HEK293 (cell line): ENCODE measurements around the gene TDO2.
A peak's percentile ranks its signal among the peaks of the same experiment; 100 is the strongest.

Source experiments
- CTCF ChIA-PET: fragments of 350-600 bp; formaldehyde crosslinking; extraction: SDS; loops from one replicate; lab custom pipeline; 2021; ENCODE audit warnings: antibody characterized with exemption; lab: Yijun Ruan, JAX
- POLR2A ChIA-PET: fragments of 300-600 bp; formaldehyde crosslinking; extraction: SDS; loops from one replicate; lab custom pipeline; 2020; ENCODE audit warnings: antibody characterized with exemption, inconsistent platforms; lab: Yijun Ruan, JAX
- H3K27ac ChIP-seq: fragments of 200-500 bp; sonication (Bioruptor generic); 2 replicates; pipeline ENCODE4 v1.5.1; 2014; ENCODE audit warnings: low read depth, low read length, control low read depth, inconsistent platforms; ENCODE audit errors: extremely low read depth
- H3K36me3 ChIP-seq, 2 experiments: fragments of 200-500 bp in 1 of 2; sonication (Bioruptor generic) in 1 of 2; 1 replicate in 1 of 2; 2 replicates in 1 of 2; pipeline ENCODE4 v1.5.1; 2014 to 2017; ENCODE audit warnings: inconsistent platforms in 2 of 2, low read length in 2 of 2; ENCODE audit not compliant: control insufficient read depth in 2 of 2, insufficient read depth in 1 of 2
- H3K4me1 ChIP-seq: fragments of 200-500 bp; sonication (Bioruptor generic); 2 replicates; pipeline ENCODE4 v1.5.1; 2014; ENCODE audit warnings: mild to moderate bottlenecking, low read length, inconsistent platforms; ENCODE audit not compliant: control insufficient read depth, insufficient read depth
- H3K4me3 ChIP-seq: 2 replicates; pipeline ENCODE4 v1.5.1; 2011; ENCODE audit warnings: low read depth, mild to moderate bottlenecking, control low read depth, low read length, moderate library complexity
- H3K9me3 ChIP-seq: fragments of 200-500 bp; sonication (Bioruptor generic); 2 replicates; pipeline ENCODE4 v1.5.1; 2014; ENCODE audit warnings: low read depth, low read length, inconsistent platforms; ENCODE audit not compliant: control insufficient read depth, insufficient read depth
- MEIS1 ChIP-seq: sonication (generic); formaldehyde crosslinking; IDR thresholded peaks from 2 replicates; pipeline ENCODE4 v1.8.1; 2022; ENCODE audit warnings: missing genetic modification reagents, mild to moderate bottlenecking, borderline replicate concordance
- MZF1 ChIP-seq: fragments of 450-650 bp; formaldehyde crosslinking; IDR thresholded peaks from 2 replicates; pipeline ENCODE4 v1.5.1; 2017; ENCODE audit warnings: missing biosample characterization, missing genetic modification characterization, borderline replicate concordance
- OVOL3 ChIP-seq: fragments of 450-650 bp; formaldehyde crosslinking; IDR thresholded peaks from 2 replicates; pipeline ENCODE4 v1.5.1; 2016; ENCODE audit warnings: missing biosample characterization, missing genetic modification characterization
- PRDM10 ChIP-seq: fragments of 450-650 bp; formaldehyde crosslinking; IDR thresholded peaks from 2 replicates; pipeline ENCODE4 v1.5.1; 2016; ENCODE audit warnings: missing biosample characterization, missing genetic modification characterization
- PRDM6 ChIP-seq: fragments of 450-650 bp; formaldehyde crosslinking; IDR thresholded peaks from 2 replicates; pipeline ENCODE4 v1.5.1; 2017; ENCODE audit warnings: missing biosample characterization, missing genetic modification characterization
- SP7 ChIP-seq: fragments of 450-650 bp; formaldehyde crosslinking; IDR thresholded peaks from 2 replicates; pipeline ENCODE4 v1.5.1; 2016; ENCODE audit warnings: missing biosample characterization, missing genetic modification characterization
- TSHZ1 ChIP-seq: fragments of 450-650 bp; formaldehyde crosslinking; IDR thresholded peaks from 2 replicates; pipeline ENCODE4 v1.5.1; 2016; ENCODE audit warnings: missing biosample characterization, missing genetic modification characterization, borderline replicate concordance
- ZBTB17 ChIP-seq: fragments of 450-650 bp; formaldehyde crosslinking; IDR thresholded peaks from 2 replicates; pipeline ENCODE4 v1.5.1; 2016; ENCODE audit warnings: missing biosample characterization, missing genetic modification characterization
- ZBTB20 ChIP-seq: fragments of 450-650 bp; formaldehyde crosslinking; IDR thresholded peaks from 2 replicates; pipeline ENCODE4 v1.5.1; 2016; ENCODE audit warnings: missing biosample characterization, missing genetic modification characterization
- ZEB2 ChIP-seq: fragments of 450-650 bp; formaldehyde crosslinking; IDR thresholded peaks from 2 replicates; pipeline ENCODE4 v1.5.1; 2016; ENCODE audit warnings: missing biosample characterization, missing genetic modification characterization
- ZFP37 ChIP-seq: fragments of 450-650 bp; formaldehyde crosslinking; IDR thresholded peaks from 2 replicates; pipeline ENCODE4 v1.5.1; 2016; ENCODE audit warnings: missing biosample characterization, missing genetic modification characterization
- ZNF175 ChIP-seq: fragments of 450-650 bp; formaldehyde crosslinking; IDR thresholded peaks from 2 replicates; pipeline ENCODE4 v1.5.1; 2016; ENCODE audit warnings: missing biosample characterization, missing genetic modification characterization
- ZNF24 ChIP-seq: fragments of 450-650 bp; formaldehyde crosslinking; IDR thresholded peaks from 2 replicates; pipeline ENCODE4 v1.5.1; 2016; ENCODE audit warnings: missing biosample characterization, missing genetic modification characterization
- ZNF311 ChIP-seq: fragments of 450-650 bp; formaldehyde crosslinking; IDR thresholded peaks from 2 replicates; pipeline ENCODE4 v1.5.1; 2017; ENCODE audit warnings: missing biosample characterization, missing genetic modification characterization, borderline replicate concordance
- ZNF341 ChIP-seq: fragments of 450-650 bp; formaldehyde crosslinking; IDR thresholded peaks from 2 replicates; pipeline ENCODE4; 2016; ENCODE audit warnings: low read depth, missing biosample characterization, missing genetic modification characterization
- ZNF366 ChIP-seq: fragments of 450-650 bp; formaldehyde crosslinking; conservative IDR thresholded peaks from 2 replicates; pipeline ENCODE4 v1.5.1; 2016; ENCODE audit warnings: missing biosample characterization, missing genetic modification characterization
- ZNF394 ChIP-seq: fragments of 450-650 bp; formaldehyde crosslinking; IDR thresholded peaks from 2 replicates; pipeline ENCODE4 v1.5.1; 2016; ENCODE audit warnings: missing biosample characterization, missing genetic modification characterization, mild to moderate bottlenecking, moderate library complexity, borderline replicate concordance
- ZNF426 ChIP-seq: fragments of 450-650 bp; formaldehyde crosslinking; IDR thresholded peaks from 2 replicates; pipeline ENCODE4 v1.5.1; 2017; ENCODE audit warnings: missing biosample characterization, missing genetic modification characterization, mild to moderate bottlenecking, inconsistent platforms, moderate library complexity
- ZNF433 ChIP-seq: fragments of 450-650 bp; formaldehyde crosslinking; IDR thresholded peaks from 2 replicates; pipeline ENCODE4 v1.5.1; 2016; ENCODE audit warnings: missing biosample characterization, missing genetic modification characterization, low read depth
- ZNF48 ChIP-seq: fragments of 450-650 bp; formaldehyde crosslinking; IDR thresholded peaks from 2 replicates; pipeline ENCODE4 v1.5.1; 2016; ENCODE audit warnings: missing biosample characterization, missing genetic modification characterization
- ZNF596 ChIP-seq: fragments of 450-650 bp; IDR thresholded peaks from 2 replicates; pipeline ENCODE4 v1.5.0; 2018; ENCODE audit warnings: missing biosample characterization, mild to moderate bottlenecking, missing genetic modification characterization, moderate library complexity
- ZNF629 ChIP-seq: fragments of 450-650 bp; formaldehyde crosslinking; IDR thresholded peaks from 2 replicates; pipeline ENCODE4 v1.5.1; 2017; ENCODE audit warnings: missing biosample characterization, missing genetic modification characterization
- ZNF639 ChIP-seq: fragments of 450-650 bp; formaldehyde crosslinking; IDR thresholded peaks from 2 replicates; pipeline ENCODE4 v1.5.1; 2016; ENCODE audit warnings: missing biosample characterization, missing genetic modification characterization
- ZNF658 ChIP-seq: fragments of 450-650 bp; formaldehyde crosslinking; IDR thresholded peaks from 2 replicates; pipeline ENCODE4; 2016; ENCODE audit warnings: missing biosample characterization, missing genetic modification characterization
- ZNF776 ChIP-seq: fragments of 450-650 bp; formaldehyde crosslinking; IDR thresholded peaks from 2 replicates; pipeline ENCODE4 v1.5.0; 2017; ENCODE audit warnings: missing biosample characterization, missing genetic modification characterization, borderline replicate concordance
- ZNF843 ChIP-seq: fragments of 450-650 bp; formaldehyde crosslinking; IDR thresholded peaks from 2 replicates; pipeline ENCODE4 v1.5.1; 2016; ENCODE audit warnings: missing biosample characterization, missing genetic modification characterization
- ZXDB ChIP-seq: fragments of 450-650 bp; formaldehyde crosslinking; IDR thresholded peaks from 2 replicates; pipeline ENCODE4 v1.5.1; 2016; ENCODE audit warnings: missing biosample characterization, missing genetic modification characterization

The TDO2 gene

GRCh38 chr4:155904331-155904730 lies 835 bp downstream of the TDO2 start (continued):
- no peak for TF ChIP-seq ZNF433
- no peak for TF ChIP-seq ZNF311
- TF ChIP-seq ZBTB20 (tag by site-specific recombination): no peak
- TF ChIP-seq MEIS1 (CRISPR knock-in tag): no peak
- no peak for TF ChIP-seq ZNF394 (tag by site-specific recombination)

GRCh38 chr4:155906554-155907247 lies 3.2 kb downstream of the TDO2 start:
- Histone ChIP-seq H3K9me3 (no peaks in the 10 kb centered on the region), H3K4me1 (peaks cover 22% of the 10 kb centered on the region), H3K4me3 (no peak overlapping the region), H3K27ac (peak overlapping the region; percentile 30; the same call in 1 of the 2 replicates), H3K36me3 (no peaks in the 10 kb centered on the region)
- CTCF ChIA-PET: interaction anchor here (0.6 kb wide), 1 partner anchor 22 kb away, joined by 4 read pairs; no protein-coding TSS in a partner anchor
- POLR2A ChIA-PET: no interaction called here
- TF ChIP-seq ZNF175 (tag by site-specific recombination) (no peak), ZNF596 (no peak), ZNF24 (tag by site-specific recombination) (no peak), TSHZ1 (tag by site-specific recombination) (peak; percentile 38; the same call in 1 of the 2 replicates), ZNF639 (tag by site-specific recombination) (0 out of 2 replicates have a peak, but pooled peaks have one; percentile 24), ZNF48 (tag by site-specific recombination) (no peak), ZNF394 (tag by site-specific recombination) (peak; percentile 49; the same call in 1 of the 2 replicates), ZBTB17 (tag by site-specific recombination) (peak; percentile 49; the same call in 1 of the 2 replicates), ZNF658 (tag by site-specific recombination) (no peak), ZNF843 (tag by site-specific recombination) (peak; percentile 78), SP7 (tag by site-specific recombination) (peak; percentile 96), ZNF629 (peak; percentile 52; the same call in 1 of the 2 replicates), ZFP37 (no peak), ZXDB (tag by site-specific recombination) (0 out of 2 replicates have a peak, but pooled peaks have one; percentile 22), OVOL3 (tag by site-specific recombination) (0 out of 2 replicates have a peak, but pooled peaks have one; percentile 50), ZNF341 (peak; percentile 79), MZF1 (tag by site-specific recombination) (peak; percentile 77), ZNF426 (tag by site-specific recombination) (no peak), ZNF366 (tag by site-specific recombination) (peak; percentile 73), ZEB2 (tag by site-specific recombination) (peak; percentile 47), PRDM10 (tag by site-specific recombination) (peak; percentile 80), ZNF776 (no peak), PRDM6 (tag by site-specific recombination) (peak; percentile 77)
